ENCODE measurements around the gene BIRC2.

BIRC2 gene

GRCh38 chr11:102377891-102378290 lies 30.9 kb downstream of the BIRC2 start:
- Histone ChIP-seq H3K27me3 (ENCODE audit: insufficient read depth, low read length) (no peaks in the 10 kb centered on the region), H3K9ac (ENCODE audit: low read depth, low read length) (no peak overlapping the region), H3K27ac (ENCODE audit: low read depth, low read length) (no peak overlapping the region), H3K4me3 (ENCODE audit: low read length) (no peak overlapping the region), H3K9me3 (ENCODE audit: insufficient read depth, low read depth, low read length) (no peaks in the 10 kb centered on the region), H3K4me1 (ENCODE audit: insufficient read depth, low read length) (no peaks in the 10 kb centered on the region), H3K36me3 (ENCODE audit: insufficient read depth, low read length) (peaks cover 38% of the 10 kb centered on the region)
- 96% methylated on average over 1 of the region's 2 CpGs for WGBS

- H3K27me3 ChIP-seq (ENCODE audit: insufficient read depth, low read length), result no peaks in the 10 kb centered on the region
- no peak overlapping the region for H3K4me3 ChIP-seq (ENCODE audit: low read length)
- no peak overlapping the region for H3K27ac ChIP-seq (ENCODE audit: low read depth, low read length)
- H3K36me3 ChIP-seq (ENCODE audit: insufficient read depth, low read length), result peaks cover 38% of the 10 kb centered on the region
- no peaks in the 10 kb centered on the region; the same call in 1 of the 2 replicates for H3K4me1 ChIP-seq (ENCODE audit: insufficient read depth, low read length)
- H3K9ac ChIP-seq (ENCODE audit: low read depth, low read length), result no peak overlapping the region
- no peaks in the 10 kb centered on the region for H3K9me3 ChIP-seq (ENCODE audit: insufficient read depth, low read depth, low read length)
Observed at GRCh38 chr11:102378818-102379217, 31.8 kb downstream of the BIRC2 start.

DNA sequence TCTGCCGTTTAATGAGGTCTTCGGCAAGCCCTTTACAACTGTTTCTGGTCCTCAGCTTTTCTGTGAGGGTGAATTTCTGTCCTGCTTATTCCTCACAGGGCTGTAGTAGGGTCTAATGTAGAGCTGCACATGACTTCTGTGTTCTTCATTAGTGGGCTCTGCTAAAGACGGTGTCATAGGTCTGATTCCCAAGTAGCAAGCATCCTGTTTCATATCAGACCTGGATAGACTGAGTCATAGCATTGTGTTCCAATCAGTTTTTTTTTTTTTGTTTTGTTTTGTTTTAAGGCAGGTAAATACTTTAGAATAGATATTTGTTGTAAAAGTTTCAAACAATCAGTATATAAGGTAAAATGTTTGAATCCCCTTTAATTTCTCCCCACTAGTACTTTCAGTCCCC lies 35.4 kb downstream of the BIRC2 start:
- Histone ChIP-seq H3K27me3 (ENCODE audit: insufficient read depth, low read length) (no peaks in the 10 kb centered on the region), H3K9me3 (ENCODE audit: insufficient read depth, low read depth, low read length) (no peaks in the 10 kb centered on the region), H3K36me3 (ENCODE audit: insufficient read depth, low read length) (peaks cover 46% of the 10 kb centered on the region), H3K4me1 (ENCODE audit: insufficient read depth, low read length) (no peaks in the 10 kb centered on the region; the same call in 1 of the 2 replicates), H3K4me3 (ENCODE audit: low read length) (no peak overlapping the region), H3K27ac (ENCODE audit: low read depth, low read length) (no peak overlapping the region), H3K9ac (ENCODE audit: low read depth, low read length) (no peak overlapping the region)
- 95% methylated on average over 3 of the region's 3 CpGs for WGBS

DNA sequence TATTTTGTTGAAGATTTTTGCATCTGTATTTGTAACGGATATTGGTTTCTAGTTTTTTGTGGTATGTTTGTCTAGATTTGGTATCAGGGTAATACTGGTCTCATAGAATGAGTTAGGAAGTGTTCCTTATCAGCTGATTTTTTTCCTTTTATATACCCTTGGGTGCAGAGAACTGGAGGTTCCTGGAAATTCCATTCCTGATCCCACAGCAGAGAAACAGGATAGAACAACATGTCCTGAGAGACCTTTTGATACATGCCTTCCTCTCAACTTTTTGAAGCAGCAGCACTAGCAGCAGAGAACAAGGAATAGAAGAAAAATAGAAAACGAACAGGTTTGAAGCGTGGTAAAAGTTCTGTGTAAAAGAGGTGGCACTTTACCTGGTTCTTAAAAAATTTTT lies 36.8 kb downstream of the BIRC2 start:
- 94% methylated on average over 3 of the region's 3 CpGs for WGBS

DNA sequence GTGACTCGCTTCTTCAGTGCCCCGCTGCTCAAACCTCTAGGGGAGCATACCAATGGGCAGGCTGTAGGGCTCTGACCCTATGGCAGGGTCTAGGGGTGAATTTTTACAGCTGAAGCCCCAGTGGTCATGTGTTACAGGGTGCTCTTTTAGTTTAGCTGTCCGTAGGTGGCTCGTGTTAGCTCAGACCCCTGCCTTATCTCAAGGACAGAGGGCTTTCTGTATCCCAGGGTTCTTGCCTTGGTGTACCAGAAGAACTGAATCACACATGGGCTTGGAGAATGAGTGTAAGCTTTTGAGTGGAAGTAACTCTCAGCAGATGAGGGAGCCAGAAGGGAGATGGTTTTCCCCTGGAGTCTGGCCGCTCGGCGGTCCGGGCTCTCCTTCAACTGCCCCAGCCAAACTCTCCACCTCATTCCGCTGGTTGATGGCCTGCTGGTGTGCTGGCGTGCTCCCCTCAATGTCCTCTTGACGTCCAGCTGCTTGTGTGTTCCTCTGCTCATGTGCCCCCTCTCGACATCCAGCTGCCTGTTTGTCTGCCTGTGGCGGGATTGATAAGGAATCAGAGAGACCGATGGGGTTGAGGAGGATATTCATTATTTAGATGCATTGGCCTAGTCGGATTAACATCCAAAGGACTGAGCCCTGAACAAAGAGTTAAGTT lies 37.5 kb downstream of the BIRC2 start:
- no peak overlapping the region for H3K27ac ChIP-seq (ENCODE audit: low read depth, low read length)

More for the DNA sequence above, 36.8 kb downstream of the BIRC2 start:
- H3K4me3 ChIP-seq (ENCODE audit: low read length), result no peak overlapping the region
- no peak overlapping the region for H3K9ac ChIP-seq (ENCODE audit: low read depth, low read length)
- H3K27me3 ChIP-seq (ENCODE audit: insufficient read depth, low read length), result no peaks in the 10 kb centered on the region
- peaks cover 37% of the 10 kb centered on the region for H3K36me3 ChIP-seq (ENCODE audit: insufficient read depth, low read length)
- H3K4me1 ChIP-seq (ENCODE audit: insufficient read depth, low read length), result no peaks in the 10 kb centered on the region; the same call in 1 of the 2 replicates
- no peak overlapping the region for H3K27ac ChIP-seq (ENCODE audit: low read depth, low read length)
- H3K9me3 ChIP-seq (ENCODE audit: insufficient read depth, low read depth, low read length), result no peaks in the 10 kb centered on the region

DNA sequence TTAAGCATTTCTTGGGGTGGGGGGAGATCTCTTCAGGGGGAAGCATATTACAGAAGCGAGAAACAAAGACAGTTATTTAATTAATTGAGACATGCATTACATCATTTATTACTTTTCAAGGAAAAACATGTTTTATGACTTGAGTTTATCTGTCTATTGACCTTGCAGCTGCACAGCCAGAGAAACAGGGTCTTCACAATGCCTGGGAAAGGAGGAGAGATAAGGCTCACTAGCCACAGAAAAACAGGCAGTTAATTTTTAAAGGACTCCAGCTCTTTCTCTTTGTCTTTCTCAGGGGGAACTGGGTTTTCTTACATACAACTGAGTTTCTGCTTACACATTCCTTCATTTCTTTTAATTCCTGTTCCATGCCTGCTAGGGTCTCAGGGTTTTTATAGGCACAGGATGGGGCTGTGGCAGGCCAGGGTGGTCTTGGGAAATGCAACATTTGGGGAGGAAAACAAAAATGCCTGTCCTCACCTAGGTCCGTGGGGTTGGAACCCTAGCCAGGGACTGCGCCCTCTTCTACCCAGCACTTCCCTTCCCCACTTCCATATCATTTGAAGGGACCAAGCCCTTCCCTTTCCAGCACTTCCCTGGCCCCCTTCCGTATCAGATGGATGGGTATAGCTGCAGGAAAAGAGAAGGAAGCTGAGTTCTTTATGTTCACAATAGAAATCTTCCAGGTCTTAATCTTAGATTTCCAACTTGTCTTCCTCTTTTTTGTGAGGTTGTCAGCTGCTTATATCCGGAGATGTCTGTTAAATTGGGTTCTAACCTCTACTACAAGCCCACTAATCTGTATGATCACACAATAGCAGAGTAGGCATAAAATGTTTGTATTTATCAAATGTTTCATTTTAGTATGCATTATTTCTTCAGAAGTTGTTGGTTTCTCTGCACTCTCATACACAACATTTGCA lies 38.3 kb downstream of the BIRC2 start:
- H3K9me3 ChIP-seq (ENCODE audit: insufficient read depth, low read depth, low read length), result no peaks in the 10 kb centered on the region
- no peak overlapping the region for H3K4me3 ChIP-seq (ENCODE audit: low read length)
- H3K9ac ChIP-seq (ENCODE audit: low read depth, low read length), result no peak overlapping the region
- no peaks in the 10 kb centered on the region for H3K27me3 ChIP-seq (ENCODE audit: insufficient read depth, low read length)
- H3K4me1 ChIP-seq (ENCODE audit: insufficient read depth, low read length), result no peaks in the 10 kb centered on the region; the same call in 1 of the 2 replicates
- H3K36me3 ChIP-seq (ENCODE audit: insufficient read depth, low read length), result peaks cover 25% of the 10 kb centered on the region
- WGBS, result 88% methylated on average over 2 of the region's 5 CpGs
- no peak overlapping the region; the same call in 1 of the 2 replicates for H3K27ac ChIP-seq (ENCODE audit: low read depth, low read length)

More for the DNA sequence above, 37.5 kb downstream of the BIRC2 start:
- H3K9me3 ChIP-seq (ENCODE audit: insufficient read depth, low read depth, low read length), result no peaks in the 10 kb centered on the region
- H3K27me3 ChIP-seq (ENCODE audit: insufficient read depth, low read length), result no peaks in the 10 kb centered on the region
- WGBS, result 87% methylated on average over 15 of the region's 15 CpGs
- no peaks in the 10 kb centered on the region; the same call in 1 of the 2 replicates for H3K4me1 ChIP-seq (ENCODE audit: insufficient read depth, low read length)
- no peak overlapping the region for H3K4me3 ChIP-seq (ENCODE audit: low read length)
- H3K9ac ChIP-seq (ENCODE audit: low read depth, low read length), result no peak overlapping the region
- H3K36me3 ChIP-seq (ENCODE audit: insufficient read depth, low read length), result peaks cover 32% of the 10 kb centered on the region

- Histone ChIP-seq H3K36me3 (ENCODE audit: insufficient read depth, low read length) (peaks cover 23% of the 10 kb centered on the region), H3K27ac (ENCODE audit: low read depth, low read length) (no peak overlapping the region), H3K9me3 (ENCODE audit: insufficient read depth, low read depth, low read length) (no peaks in the 10 kb centered on the region), H3K4me3 (ENCODE audit: low read length) (no peak overlapping the region), H3K9ac (ENCODE audit: low read depth, low read length) (no peak overlapping the region), H3K27me3 (ENCODE audit: insufficient read depth, low read length) (no peaks in the 10 kb centered on the region), H3K4me1 (ENCODE audit: insufficient read depth, low read length) (no peaks in the 10 kb centered on the region; the same call in 1 of the 2 replicates)
- 83% methylated on average over 1 of the region's 2 CpGs for WGBS
Observed at GRCh38 chr11:102386136-102386734, 39.2 kb downstream of the BIRC2 start.

DNA sequence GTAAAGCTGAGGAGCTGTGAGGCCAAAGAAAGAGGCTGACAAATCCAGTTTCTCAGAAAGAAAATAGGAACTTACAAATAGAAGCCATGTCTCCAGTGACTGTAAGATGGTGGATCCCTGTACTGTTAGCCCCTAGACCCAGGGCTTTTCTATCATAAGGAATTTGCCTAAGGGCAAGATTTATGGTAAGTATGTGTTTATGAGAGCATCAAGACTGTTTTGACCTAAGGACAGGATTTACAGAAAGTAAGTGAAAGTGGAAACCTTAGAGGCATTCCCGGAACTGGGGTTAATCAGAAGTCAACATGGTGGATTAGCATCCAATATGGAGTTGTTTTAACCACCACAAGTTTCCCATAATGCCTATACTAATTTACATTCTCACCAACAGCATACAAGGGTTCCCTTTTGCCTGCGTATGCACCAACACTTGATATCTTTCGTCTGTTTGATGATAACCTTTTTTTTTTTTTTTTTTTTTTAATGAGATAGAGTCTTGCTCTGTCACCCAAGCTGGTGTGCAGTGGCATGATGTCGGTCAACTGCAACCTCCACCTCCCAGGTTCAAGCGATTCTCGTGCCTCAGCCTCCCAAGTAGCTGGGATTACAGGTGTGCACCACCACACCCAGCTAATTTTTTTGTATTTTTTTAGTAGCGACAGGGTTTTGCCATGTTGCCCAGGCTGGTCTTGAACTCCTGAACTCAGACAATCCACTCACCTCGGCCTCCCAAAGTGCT lies 40.2 kb downstream of the BIRC2 start:
- 96% methylated on average over 5 of the region's 8 CpGs for WGBS
- H3K9ac ChIP-seq (ENCODE audit: low read depth, low read length), result no peak overlapping the region
- H3K36me3 ChIP-seq (ENCODE audit: insufficient read depth, low read length), result peaks cover 23% of the 10 kb centered on the region
- H3K27me3 ChIP-seq (ENCODE audit: insufficient read depth, low read length), result no peaks in the 10 kb centered on the region
- no peak overlapping the region for H3K4me3 ChIP-seq (ENCODE audit: low read length)
- H3K4me1 ChIP-seq (ENCODE audit: insufficient read depth, low read length), result no peaks in the 10 kb centered on the region; the same call in 1 of the 2 replicates
- H3K27ac ChIP-seq (ENCODE audit: low read depth, low read length), result no peak overlapping the region
- no peaks in the 10 kb centered on the region for H3K9me3 ChIP-seq (ENCODE audit: insufficient read depth, low read depth, low read length)

DNA sequence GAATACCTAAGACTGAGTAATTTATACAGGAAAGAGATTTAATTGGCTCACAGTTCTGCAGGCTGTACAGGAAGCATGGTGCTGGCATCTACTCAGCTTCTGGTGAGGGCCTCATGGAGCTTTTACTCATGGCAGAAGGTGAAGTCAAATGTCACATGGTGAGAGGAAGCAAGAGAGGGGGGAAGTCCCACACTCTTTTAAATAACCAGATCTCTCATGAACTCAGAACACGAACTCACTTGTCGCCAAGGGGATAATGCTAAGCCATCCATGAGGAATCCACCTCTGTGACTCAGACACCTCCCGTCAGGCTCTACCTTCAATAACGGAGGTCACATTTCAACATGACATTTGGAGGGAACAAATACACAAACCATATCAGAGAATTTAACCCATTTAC lies 42.2 kb downstream of the BIRC2 start:
- Histone ChIP-seq H3K27ac (ENCODE audit: low read depth, low read length) (no peak overlapping the region), H3K36me3 (ENCODE audit: insufficient read depth, low read length) (peaks cover 28% of the 10 kb centered on the region), H3K4me1 (ENCODE audit: insufficient read depth, low read length) (no peaks in the 10 kb centered on the region), H3K9me3 (ENCODE audit: insufficient read depth, low read depth, low read length) (no peaks in the 10 kb centered on the region), H3K9ac (ENCODE audit: low read depth, low read length) (no peak overlapping the region), H3K4me3 (ENCODE audit: low read length) (no peak overlapping the region), H3K27me3 (ENCODE audit: insufficient read depth, low read length) (no peaks in the 10 kb centered on the region)
- WGBS, result 84% methylated on average over 4 of the region's 4 CpGs

GRCh38 chr11:102390667-102391465 lies 43.9 kb downstream of the BIRC2 start:
- no peaks in the 10 kb centered on the region for H3K9me3 ChIP-seq (ENCODE audit: insufficient read depth, low read depth, low read length)
- peaks cover 33% of the 10 kb centered on the region for H3K36me3 ChIP-seq (ENCODE audit: insufficient read depth, low read length)
- WGBS, result 69% methylated on average over 12 of the region's 12 CpGs
- no peak overlapping the region for H3K9ac ChIP-seq (ENCODE audit: low read depth, low read length)
- H3K27me3 ChIP-seq (ENCODE audit: insufficient read depth, low read length), result no peaks in the 10 kb centered on the region
- H3K4me3 ChIP-seq (ENCODE audit: low read length), result no peak overlapping the region
- H3K27ac ChIP-seq (ENCODE audit: low read depth, low read length), result no peak overlapping the region
- H3K4me1 ChIP-seq (ENCODE audit: insufficient read depth, low read length), result no peaks in the 10 kb centered on the region
